Trophoblast cell (in vitro differentiated cells and primary cell): ENCODE measurements around the gene CA14.

ENCODE experiments used
- DNase-seq, 2 donors: peaks; one replicate each; pipeline ENCODE4 v3.0.0-alpha.2; 2016
- H2AFZ ChIP-seq: 2 replicates; pipeline ENCODE4 v1.6.1; 2013; ENCODE audit warnings: low read length, moderate library complexity, mild to moderate bottlenecking; ENCODE audit not compliant: insufficient read depth, poor library complexity
- H2AK5ac ChIP-seq: 2 replicates; pipeline ENCODE4 v1.6.1; 2013; ENCODE audit warnings: mild to moderate bottlenecking, low read length
- H2BK120ac ChIP-seq: 2 replicates; pipeline ENCODE4 v1.6.1; 2013; ENCODE audit warnings: low read length, mild to moderate bottlenecking, moderate library complexity; ENCODE audit not compliant: insufficient read depth, poor library complexity
- H2BK12ac ChIP-seq: 2 replicates; pipeline ENCODE4 v1.6.1; 2013; ENCODE audit warnings: mild to moderate bottlenecking, low read length, moderate library complexity
- H2BK5ac ChIP-seq: 2 replicates; pipeline ENCODE4 v1.6.1; 2013; ENCODE audit warnings: low read length, low read depth, moderate library complexity, mild to moderate bottlenecking; ENCODE audit not compliant: poor library complexity
- H3K14ac ChIP-seq: 2 replicates; pipeline ENCODE4 v1.6.1; 2013; ENCODE audit warnings: mild to moderate bottlenecking, low read length
- H3K18ac ChIP-seq: 2 replicates; pipeline ENCODE4 v1.6.1; 2013; ENCODE audit warnings: mild to moderate bottlenecking, low read length
- H3K23ac ChIP-seq: 2 replicates; pipeline ENCODE4 v1.6.1; 2013; ENCODE audit warnings: low read length
- H3K27ac ChIP-seq: 2 replicates; pipeline ENCODE4 v1.5.1; 2013; ENCODE audit warnings: low read depth, mild to moderate bottlenecking, inconsistent platforms, low read length, moderate library complexity
- H3K27me3 ChIP-seq: 2 replicates; pipeline ENCODE4 v1.6.1; 2013; ENCODE audit warnings: inconsistent platforms, mild to moderate bottlenecking, low read length, moderate library complexity; ENCODE audit not compliant: insufficient read depth
- H3K36me3 ChIP-seq, 2 experiments: 1 replicate in 1 of 2; 2 replicates in 1 of 2; pipeline ENCODE4 v1.6.1; 2013; ENCODE audit warnings: low read length in 2 of 2, mild to moderate bottlenecking in 2 of 2, moderate library complexity in 1 of 2; ENCODE audit not compliant: insufficient read depth in 2 of 2, control insufficient read depth in 1 of 2
- H3K4ac ChIP-seq: 2 replicates; pipeline ENCODE4 v1.6.1; 2013; ENCODE audit warnings: low read depth, mild to moderate bottlenecking, low read length, moderate library complexity
- H3K4me1 ChIP-seq, 2 experiments: 1 replicate in 1 of 2; 2 replicates in 1 of 2; pipeline ENCODE4 v1.6.1; 2013; ENCODE audit warnings: low read length in 2 of 2, mild to moderate bottlenecking in 2 of 2, moderate library complexity in 1 of 2; ENCODE audit not compliant: insufficient read depth in 2 of 2, control insufficient read depth in 1 of 2
- H3K4me2 ChIP-seq: 2 replicates; pipeline ENCODE4 v1.6.1; 2013; ENCODE audit warnings: inconsistent platforms, mild to moderate bottlenecking, low read length, moderate library complexity
- H3K4me3 ChIP-seq: 2 replicates; pipeline ENCODE4 v1.5.1; 2013; ENCODE audit warnings: mild to moderate bottlenecking, low read depth, low read length, inconsistent platforms
- H3K79me1 ChIP-seq: one replicate; pipeline ENCODE4 v1.6.1; 2013; ENCODE audit warnings: low read length
- H3K79me2 ChIP-seq: 2 replicates; pipeline ENCODE4 v1.6.1; 2013; ENCODE audit warnings: low read length, mild to moderate bottlenecking; ENCODE audit not compliant: control insufficient read depth, insufficient read depth, poor library complexity
- H3K9ac ChIP-seq: 2 replicates; pipeline ENCODE4 v1.6.1; 2013; ENCODE audit warnings: mild to moderate bottlenecking, low read length
- H3K9me3 ChIP-seq: 2 replicates; pipeline ENCODE4 v1.6.1; 2013; ENCODE audit warnings: low read depth, mild to moderate bottlenecking, control low read depth, inconsistent platforms, low read length; ENCODE audit not compliant: insufficient read depth
- H4K12ac ChIP-seq: 2 replicates; pipeline ENCODE4 v1.6.1; 2013; ENCODE audit warnings: low read depth, mild to moderate bottlenecking, low read length, moderate library complexity
- H4K8ac ChIP-seq: 2 replicates; pipeline ENCODE4 v1.6.1; 2013; ENCODE audit warnings: low read depth, mild to moderate bottlenecking, low read length, moderate library complexity
- H4K91ac ChIP-seq: one replicate; pipeline ENCODE4 v1.6.1; 2013; ENCODE audit warnings: low read depth, mild to moderate bottlenecking, low read length, moderate library complexity
- WGBS: extraction: QIAGEN DNeasy Blood & Tissue Kit; methylation state at CpG from one replicate; pipeline ENCODE4 v1.1.7; 2013; ENCODE audit warnings: missing lambda C conversion rate; ENCODE audit not compliant: insufficient read length, insufficient coverage; ENCODE audit errors: extremely low coverage; 5-methylcytosine and 5-hydroxymethylcytosine counted together

Gene CA14

GRCh38 chr1:150267896-150268295 lies 10.3 kb downstream of the CA14 start:
- no peak overlapping the region for H3K27ac ChIP-seq
- no peak overlapping the region for H3K14ac ChIP-seq
- no peaks in the 10 kb centered on the region for H3K9me3 ChIP-seq
- no peaks in the 10 kb centered on the region for H3K27me3 ChIP-seq
- peaks cover 13 to 25% of the 10 kb centered on the region in 2 experiments for H3K36me3 ChIP-seq
- H3K18ac ChIP-seq = no peak overlapping the region
- H3K79me2 ChIP-seq = peaks cover 10% of the 10 kb centered on the region
- H3K9ac ChIP-seq = peak overlapping the region; percentile 97
- no peak overlapping the region for H2BK120ac ChIP-seq
- no peak overlapping the region for H2BK12ac ChIP-seq
- no peak overlapping the region for H2AK5ac ChIP-seq
- H4K8ac ChIP-seq = peak overlapping the region; percentile 92
- peaks cover 5% of the 10 kb centered on the region for H3K79me1 ChIP-seq
- H4K91ac ChIP-seq = peak overlapping the region; percentile 84
- H3K4me1 ChIP-seq = peaks cover 5 to 6% of the 10 kb centered on the region in 2 experiments
- no CpG with 5 or more reads among the region's 6 CpGs for WGBS
- DNase-seq = no peak
- no peak overlapping the region for H2BK5ac ChIP-seq
- no peak overlapping the region for H3K23ac ChIP-seq
- peak overlapping the region; percentile 8 for H4K12ac ChIP-seq
- peak overlapping the region; percentile 92 for H3K4ac ChIP-seq
- H3K4me3 ChIP-seq = peak overlapping the region; percentile 95
- peak overlapping the region; percentile 88 for H3K4me2 ChIP-seq
- H2AFZ ChIP-seq = no peak overlapping the region

- H4K8ac ChIP-seq = peak overlapping the region; percentile 92
- peak overlapping the region; percentile 88 for H3K4me2 ChIP-seq
- peaks cover 5 to 6% of the 10 kb centered on the region in 2 experiments for H3K4me1 ChIP-seq
- H3K18ac ChIP-seq = peak overlapping the region; percentile 86
- H4K91ac ChIP-seq = peak overlapping the region; percentile 84
- H3K36me3 ChIP-seq = peaks cover 13 to 25% of the 10 kb centered on the region in 2 experiments
- no CpG with 5 or more reads among the region's 21 CpGs for WGBS
- peak overlapping the region; percentile 62 for H2BK120ac ChIP-seq
- no peak overlapping the region for H2BK12ac ChIP-seq
- peak overlapping the region; percentile 77 for H2AFZ ChIP-seq
- peaks cover 5% of the 10 kb centered on the region for H3K79me1 ChIP-seq
- peak overlapping the region; percentile 36 for H2AK5ac ChIP-seq
- H3K27ac ChIP-seq = peak overlapping the region; percentile 51
- peak overlapping the region; percentile 65 for H2BK5ac ChIP-seq
- peak overlapping the region; percentile 92 for H3K4ac ChIP-seq
- H3K14ac ChIP-seq = peak overlapping the region; percentile 87
- peak overlapping the region; percentile 68 for H4K12ac ChIP-seq
- H3K23ac ChIP-seq = no peak overlapping the region
- peak overlapping the region; percentile 97 for H3K9ac ChIP-seq
- peak; percentile 18 to 45 for DNase-seq
- peak overlapping the region; percentile 95 for H3K4me3 ChIP-seq
- peaks cover 10% of the 10 kb centered on the region for H3K79me2 ChIP-seq
- H3K9me3 ChIP-seq = no peaks in the 10 kb centered on the region
- H3K27me3 ChIP-seq = no peaks in the 10 kb centered on the region
These were observed 10.7 kb downstream of the CA14 start for GRCh38 chr1:150268340-150268704.

DNA sequence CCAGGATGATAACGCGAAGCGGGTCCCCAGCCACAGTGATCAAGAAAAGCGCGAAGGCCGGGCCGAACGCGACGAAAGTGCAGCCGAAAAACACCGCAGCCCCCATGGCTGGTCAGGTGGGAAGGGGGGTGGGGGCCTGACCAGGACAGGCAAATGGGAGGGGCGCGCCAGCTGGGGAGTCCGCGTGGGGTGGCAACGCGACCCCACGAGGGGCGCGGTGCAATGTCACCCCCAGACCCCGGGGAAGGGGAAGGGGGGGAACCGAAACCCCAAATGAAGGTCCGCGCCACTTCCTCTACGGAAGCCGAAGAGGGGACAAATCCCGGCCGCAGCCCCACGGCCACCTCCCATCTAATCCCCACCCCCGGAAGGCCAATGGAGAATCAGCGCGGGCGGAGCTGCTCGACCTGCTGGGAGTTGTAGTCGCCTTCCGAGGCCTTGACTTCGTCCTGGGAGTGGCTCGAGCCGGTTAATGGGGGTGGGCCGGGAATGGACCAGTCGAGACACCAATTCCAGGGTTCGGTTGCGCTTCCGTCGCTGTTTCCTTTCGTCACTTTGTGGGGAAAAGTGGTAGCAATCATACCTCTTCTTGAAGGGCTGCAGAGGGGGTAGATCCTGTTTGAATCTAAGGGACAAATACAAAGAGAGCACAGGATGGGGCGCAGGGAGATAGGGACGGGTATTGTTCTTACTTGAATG lies 11.3 kb downstream of the CA14 start, which contains the start of gene APH1A:
APH1A (minus strand) TSS at position 312 of the 699 bp plus-strand sequence; CDS start at position 106, 206 bp downstream.
- Histone ChIP-seq H3K4ac (peak within 1 kb of the TSS; percentile 92), H3K79me1 (peaks cover 5% of the 10 kb centered on the region)
- WGBS = no CpG with 5 or more reads among the region's 49 CpGs

DNA sequence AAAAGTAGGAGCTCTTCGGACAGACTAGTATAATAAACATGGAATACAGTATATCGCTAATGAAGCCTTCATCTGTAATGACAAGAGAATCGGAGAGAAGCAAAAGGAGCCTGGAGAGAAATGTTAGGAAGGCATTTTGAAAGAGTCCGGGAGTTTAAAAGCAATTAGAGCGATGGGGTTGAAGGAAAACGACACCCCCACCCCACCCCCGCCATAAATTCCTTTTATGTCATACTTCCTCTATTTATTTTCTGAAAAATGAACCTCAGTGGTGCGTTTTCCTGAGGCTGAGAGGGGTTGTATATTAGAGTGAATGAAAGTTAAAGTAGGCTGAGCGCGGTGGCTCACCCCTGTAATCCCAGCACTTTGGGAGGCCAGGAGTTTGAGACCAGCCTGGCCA lies 11.9 kb downstream of the CA14 start:
- H4K91ac ChIP-seq = no peak overlapping the region
- no peak overlapping the region for H3K9ac ChIP-seq
- H3K79me2 ChIP-seq = peaks cover 10% of the 10 kb centered on the region
- H3K23ac ChIP-seq = no peak overlapping the region
- no peak overlapping the region for H3K14ac ChIP-seq
- H4K8ac ChIP-seq = peak overlapping the region; percentile 73
- DNase-seq = no peak
- peaks cover 5% of the 10 kb centered on the region for H3K79me1 ChIP-seq
- no peak overlapping the region for H3K18ac ChIP-seq
- no peak overlapping the region for H2BK5ac ChIP-seq
- H4K12ac ChIP-seq = peak overlapping the region; percentile 32
- peaks cover 5 to 6% of the 10 kb centered on the region in 2 experiments for H3K4me1 ChIP-seq
- H2AK5ac ChIP-seq = no peak overlapping the region
- H3K9me3 ChIP-seq = no peaks in the 10 kb centered on the region
- H3K4me2 ChIP-seq = peak overlapping the region; percentile 88
- peak overlapping the region; percentile 12 for H3K27ac ChIP-seq
- H2AFZ ChIP-seq = no peak overlapping the region
- H3K4ac ChIP-seq = no peak overlapping the region
- H3K36me3 ChIP-seq = peaks cover 13 to 24% of the 10 kb centered on the region in 2 experiments
- H3K4me3 ChIP-seq = no peak overlapping the region
- H2BK120ac ChIP-seq = no peak overlapping the region
- H3K27me3 ChIP-seq = no peaks in the 10 kb centered on the region
- no peak overlapping the region for H2BK12ac ChIP-seq
- no CpG with 5 or more reads among the region's 10 CpGs for WGBS

More for the DNA sequence above, 11.3 kb downstream of the CA14 start, which contains the start of gene APH1A:
- no peaks in the 10 kb centered on the region for H3K9me3 ChIP-seq
- H2BK12ac ChIP-seq = no peak within 1 kb of the TSS
- H2AFZ ChIP-seq = peak within 1 kb of the TSS; percentile 77
- H2BK120ac ChIP-seq = peak within 1 kb of the TSS; percentile 62
- peak within 1 kb of the TSS; percentile 68 for H4K12ac ChIP-seq
- H3K4me2 ChIP-seq = peak within 1 kb of the TSS; percentile 88
- peak within 1 kb of the TSS; percentile 87 for H3K14ac ChIP-seq
- H2BK5ac ChIP-seq = peak within 1 kb of the TSS; percentile 65
- H3K18ac ChIP-seq = peak within 1 kb of the TSS; percentile 86
- no peaks in the 10 kb centered on the region for H3K27me3 ChIP-seq
- peak within 1 kb of the TSS; percentile 97 for H3K9ac ChIP-seq
- peak within 1 kb of the TSS; percentile 36 for H2AK5ac ChIP-seq
- H3K36me3 ChIP-seq = peaks cover 13 to 25% of the 10 kb centered on the region in 2 experiments
- H3K27ac ChIP-seq = peak within 1 kb of the TSS; percentile 51
- peak within 1 kb of the TSS; percentile 95 for H3K4me3 ChIP-seq
- DNase-seq = peak; percentile 88 to 91
- H3K79me2 ChIP-seq = peaks cover 10% of the 10 kb centered on the region
- H4K8ac ChIP-seq = peak within 1 kb of the TSS; percentile 92
- peak within 1 kb of the TSS; percentile 84 for H4K91ac ChIP-seq
- no peak within 1 kb of the TSS for H3K23ac ChIP-seq
- peaks cover 5 to 6% of the 10 kb centered on the region in 2 experiments for H3K4me1 ChIP-seq
